Astrocyte (in vitro differentiated cells and primary cell): ENCODE results near the gene DNAJB1. TPM values are rescaled to one million over a fixed set of nuclear protein-coding genes. Genes with fewer than 3 reads are reported as not detected.
A peak's percentile ranks its signal among the peaks of the same experiment; 100 is the strongest.

ENCODE experiments used
- DNase-seq: peaks from one replicate; pipeline ENCODE4 v3.0.0-alpha.2; 2010; ENCODE audit warnings: low read depth
- FAIRE-seq: peaks from 2 replicates; lab custom pipeline; 2011; peaks lifted over from hg19 to GRCh38; lab: Jason Lieb, UNC
- H2AFZ ChIP-seq: 2 replicates; pipeline ENCODE4 v1.6.0; 2012; ENCODE audit warnings: low read depth, low read length, inconsistent platforms
- H3K27ac ChIP-seq: 2 replicates; pipeline ENCODE4 v1.5.1; 2011; ENCODE audit warnings: low read depth, low read length, inconsistent platforms
- H3K27me3 ChIP-seq: 2 replicates; pipeline ENCODE4 v1.6.0; 2011; ENCODE audit warnings: low read length, inconsistent platforms; ENCODE audit not compliant: insufficient read depth
- H3K36me3 ChIP-seq: 2 replicates; pipeline ENCODE4 v1.5.1; 2011; ENCODE audit warnings: low read length, inconsistent platforms; ENCODE audit not compliant: insufficient read depth
- H3K4me1 ChIP-seq: 2 replicates; pipeline ENCODE4 v1.5.1; 2011; ENCODE audit warnings: low read length, inconsistent platforms; ENCODE audit not compliant: insufficient read depth
- H3K4me2 ChIP-seq: 2 replicates; pipeline ENCODE4 v1.6.0; 2012; ENCODE audit warnings: low read length, inconsistent platforms
- H3K4me3 ChIP-seq: 2 replicates; pipeline ENCODE4 v1.5.1; 2011; ENCODE audit warnings: low read depth, mild to moderate bottlenecking, low read length, inconsistent platforms; ENCODE audit not compliant: insufficient read depth
- H3K79me2 ChIP-seq: 2 replicates; pipeline ENCODE4 v1.6.0; 2012; ENCODE audit warnings: mild to moderate bottlenecking, low read length, inconsistent platforms; ENCODE audit not compliant: insufficient read depth
- H3K9ac ChIP-seq: 2 replicates; pipeline ENCODE4 v1.6.0; 2012; ENCODE audit warnings: mild to moderate bottlenecking, low read length, inconsistent platforms
- H3K9me3 ChIP-seq: 2 replicates; pipeline ENCODE4 v1.5.1; 2012; ENCODE audit warnings: low read depth, mild to moderate bottlenecking, low read length, inconsistent platforms; ENCODE audit not compliant: insufficient read depth
- H4K20me1 ChIP-seq: 2 replicates; pipeline ENCODE4 v1.6.0; 2012; ENCODE audit warnings: low read length, inconsistent platforms; ENCODE audit not compliant: insufficient read depth
- H3K27ac Mint-ChIP-seq: one replicate; pipeline ENCODE4 v1.8.0; 2021; ENCODE audit warnings: mild to moderate bottlenecking, mixed read lengths; ENCODE audit not compliant: unreplicated experiment
- H3K27me3 Mint-ChIP-seq: one replicate; pipeline ENCODE4 v1.8.0; 2021; ENCODE audit warnings: low read depth, mixed read lengths; ENCODE audit not compliant: unreplicated experiment
- H3K36me3 Mint-ChIP-seq: one replicate; pipeline ENCODE4 v1.8.0; 2021; ENCODE audit warnings: low read depth, mixed read lengths; ENCODE audit not compliant: unreplicated experiment
- H3K4me1 Mint-ChIP-seq: one replicate; pipeline ENCODE4 v1.8.0; 2021; ENCODE audit warnings: low read depth, mixed read lengths; ENCODE audit not compliant: unreplicated experiment
- H3K4me3 Mint-ChIP-seq: one replicate; pipeline ENCODE4 v1.8.0; 2021; ENCODE audit warnings: mild to moderate bottlenecking, moderate library complexity, mixed read lengths; ENCODE audit not compliant: unreplicated experiment
- H3K9me3 Mint-ChIP-seq: one replicate; pipeline ENCODE4 v1.8.0; 2021; ENCODE audit warnings: mild to moderate bottlenecking, mixed read lengths; ENCODE audit not compliant: unreplicated experiment
- EZH2 ChIP-seq: IDR thresholded peaks from 2 replicates; pipeline ENCODE4 v1.6.1; 2012; ENCODE audit warnings: mild to moderate bottlenecking, low read length, inconsistent platforms; ENCODE audit not compliant: insufficient read depth
- total RNA-seq: library from RNA; stranded (reverse); gene quantifications from 2 replicates; pipeline ENCODE4 v1.2.1, GENCODE V29; 2021
- TF ChIP-seq, protein P1 (sequence below): IDR thresholded peaks from 2 replicates; pipeline ENCODE4 v1.5.1; 2011; ENCODE audit warnings: low read depth, mild to moderate bottlenecking, inconsistent platforms, low read length, moderate library complexity; ENCODE audit not compliant: insufficient read depth

DNAJB1 gene
- total RNA-seq, 1 donor from 2014 or later = 105 TPM

DNA sequence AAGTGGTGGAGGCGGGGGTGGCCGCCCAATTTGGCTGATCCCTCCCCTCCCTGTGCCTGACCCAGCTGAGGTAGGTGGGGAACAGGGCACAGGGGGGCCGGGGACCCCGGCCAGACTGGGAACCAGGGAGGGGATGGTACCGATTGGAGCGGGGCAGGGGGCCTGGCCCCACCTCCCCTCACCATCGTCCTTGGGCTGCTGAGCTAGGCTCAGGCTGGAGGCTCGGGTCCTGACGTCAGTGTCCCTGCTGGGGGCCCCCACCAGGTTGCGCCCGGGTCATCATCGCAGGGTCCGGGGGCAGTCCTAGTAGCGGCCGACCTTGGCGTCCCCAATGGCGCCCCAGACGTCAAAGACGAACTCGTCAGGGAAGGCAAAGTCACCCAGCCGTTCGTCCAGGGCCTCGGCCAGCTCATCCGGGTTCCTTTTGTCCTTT is 40.1 kb downstream of the DNAJB1 start:
- no peak overlapping the region for H2AFZ ChIP-seq
- H3K27ac ChIP-seq = no peak overlapping the region
- FAIRE-seq (no peak), DNase-seq (no peak)
- H3K79me2 ChIP-seq = peaks cover 4% of the 10 kb centered on the region
- H3K9me3 Mint-ChIP-seq = no peaks in the 10 kb centered on the region
- H3K4me3 ChIP-seq = no peak overlapping the region
- H3K36me3 Mint-ChIP-seq = peaks cover 7% of the 10 kb centered on the region
- no peak for TF ChIP-seq EZH2
- TF ChIP-seq, protein P1, sequence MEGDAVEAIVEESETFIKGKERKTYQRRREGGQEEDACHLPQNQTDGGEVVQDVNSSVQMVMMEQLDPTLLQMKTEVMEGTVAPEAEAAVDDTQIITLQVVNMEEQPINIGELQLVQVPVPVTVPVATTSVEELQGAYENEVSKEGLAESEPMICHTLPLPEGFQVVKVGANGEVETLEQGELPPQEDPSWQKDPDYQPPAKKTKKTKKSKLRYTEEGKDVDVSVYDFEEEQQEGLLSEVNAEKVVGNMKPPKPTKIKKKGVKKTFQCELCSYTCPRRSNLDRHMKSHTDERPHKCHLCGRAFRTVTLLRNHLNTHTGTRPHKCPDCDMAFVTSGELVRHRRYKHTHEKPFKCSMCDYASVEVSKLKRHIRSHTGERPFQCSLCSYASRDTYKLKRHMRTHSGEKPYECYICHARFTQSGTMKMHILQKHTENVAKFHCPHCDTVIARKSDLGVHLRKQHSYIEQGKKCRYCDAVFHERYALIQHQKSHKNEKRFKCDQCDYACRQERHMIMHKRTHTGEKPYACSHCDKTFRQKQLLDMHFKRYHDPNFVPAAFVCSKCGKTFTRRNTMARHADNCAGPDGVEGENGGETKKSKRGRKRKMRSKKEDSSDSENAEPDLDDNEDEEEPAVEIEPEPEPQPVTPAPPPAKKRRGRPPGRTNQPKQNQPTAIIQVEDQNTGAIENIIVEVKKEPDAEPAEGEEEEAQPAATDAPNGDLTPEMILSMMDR = no peak
- H3K4me2 ChIP-seq = no peak overlapping the region
- H3K27me3 Mint-ChIP-seq = no peaks in the 10 kb centered on the region
- H3K36me3 ChIP-seq = peaks cover 5% of the 10 kb centered on the region
- no peak overlapping the region for H3K9ac ChIP-seq
- peaks cover 63% of the 10 kb centered on the region for H4K20me1 ChIP-seq
- H3K4me1 Mint-ChIP-seq = peaks cover 10% of the 10 kb centered on the region
- H3K27ac Mint-ChIP-seq = no peak overlapping the region
- H3K9me3 ChIP-seq = no peaks in the 10 kb centered on the region
- peaks cover 17% of the 10 kb centered on the region for H3K4me1 ChIP-seq
- peaks cover 6% of the 10 kb centered on the region for H3K27me3 ChIP-seq
- H3K4me3 Mint-ChIP-seq = no peak overlapping the region

DNA sequence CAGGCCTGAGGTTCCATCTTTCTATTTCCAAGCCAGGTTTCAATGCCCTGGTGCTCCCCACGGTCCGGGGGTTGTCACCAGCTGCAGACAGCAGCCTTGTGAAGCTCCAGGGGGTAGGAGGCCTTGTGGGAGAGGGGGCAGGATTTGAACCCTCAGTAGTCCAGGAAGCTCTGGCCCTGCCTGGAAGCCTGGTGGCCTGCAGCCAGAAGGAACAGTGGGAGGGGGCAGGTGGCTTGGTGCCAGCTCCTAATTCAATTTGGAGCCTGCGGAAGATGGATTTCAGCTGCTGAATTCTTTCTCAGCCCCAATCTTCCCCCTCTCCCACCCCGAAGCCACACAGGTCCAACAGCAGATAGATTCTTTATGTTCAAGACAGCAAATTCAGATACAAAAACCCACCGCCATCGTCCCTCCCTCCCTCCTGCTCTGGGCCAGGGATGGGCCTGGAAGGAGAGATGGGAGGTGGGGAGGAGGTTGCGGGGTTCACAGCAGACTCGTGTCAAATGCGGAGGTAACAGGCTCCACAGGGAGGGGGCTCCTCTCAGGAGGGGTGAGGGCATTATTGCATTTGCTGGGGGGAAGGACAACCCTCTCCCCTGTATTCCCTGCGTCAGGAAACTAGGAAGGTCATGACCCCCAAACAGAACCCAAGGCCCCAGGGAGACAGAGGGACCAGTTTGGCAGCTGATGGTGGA is 40.6 kb downstream of the DNAJB1 start:
- Histone ChIP-seq H2AFZ (no peak overlapping the region), H3K9ac (no peak overlapping the region), H3K36me3 (peaks cover 5% of the 10 kb centered on the region), H3K9me3 (no peaks in the 10 kb centered on the region), H3K4me1 (peaks cover 17% of the 10 kb centered on the region), H3K27me3 (peaks cover 11% of the 10 kb centered on the region), H4K20me1 (peaks cover 67% of the 10 kb centered on the region), H3K79me2 (peaks cover 4% of the 10 kb centered on the region), H3K4me2 (no peak overlapping the region), H3K27ac (no peak overlapping the region), H3K4me3 (no peak overlapping the region)
- no peaks in the 10 kb centered on the region for H3K27me3 Mint-ChIP-seq
- H3K4me3 Mint-ChIP-seq = no peak overlapping the region
- H3K9me3 Mint-ChIP-seq = no peaks in the 10 kb centered on the region
- DNase-seq (no peak), FAIRE-seq (no peak)
- peak overlapping the region; percentile 34 for H3K27ac Mint-ChIP-seq
- H3K36me3 Mint-ChIP-seq = peaks cover 7% of the 10 kb centered on the region
- peaks cover 10% of the 10 kb centered on the region for H3K4me1 Mint-ChIP-seq
- TF ChIP-seq, protein P1 = no peak
- no peak for TF ChIP-seq EZH2
